NCI-H1092 treated with DMSO at 0.1 percent for 48 hours (cell line): ENCODE results near the gene GPX5.
"Not testable (repeated sequence)": the region's sequence is repeated elsewhere in the genome, so short reads cannot be mapped to it uniquely, and the experiment has no call there.

Experiments used
- DNase-seq: peaks from one replicate; lab custom pipeline; 2025; lab: John Stamatoyannopoulos, UW

Gene GPX5, protein sequence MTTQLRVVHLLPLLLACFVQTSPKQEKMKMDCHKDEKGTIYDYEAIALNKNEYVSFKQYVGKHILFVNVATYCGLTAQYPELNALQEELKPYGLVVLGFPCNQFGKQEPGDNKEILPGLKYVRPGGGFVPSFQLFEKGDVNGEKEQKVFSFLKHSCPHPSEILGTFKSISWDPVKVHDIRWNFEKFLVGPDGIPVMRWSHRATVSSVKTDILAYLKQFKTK

GRCh38 chr6:28525496-28526039 lies at the start of gene GPX5:
Gene GPX5, plus strand, starts transcription at chr6:28525881. Its CDS starts 133 bp downstream, at chr6:28526014.
- DNase-seq = no peak

DNA sequence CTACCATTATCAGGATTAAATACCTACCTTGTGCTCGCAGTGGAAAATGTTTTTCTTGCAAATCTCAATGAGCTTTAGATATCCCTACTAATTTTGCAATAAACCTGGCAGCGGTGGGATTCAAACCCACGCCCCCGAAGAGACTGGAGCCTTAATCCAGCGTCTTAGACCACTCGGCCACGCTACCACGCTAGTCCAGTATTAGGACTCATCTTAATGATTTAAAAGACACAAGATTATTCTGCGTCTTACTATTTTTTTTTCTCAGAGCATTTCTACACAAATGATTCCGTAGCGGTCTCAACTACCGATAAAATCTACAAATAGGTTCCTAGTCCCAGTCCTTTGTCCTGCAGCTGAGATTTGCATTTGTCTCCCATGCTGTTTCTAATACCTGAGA lies 47.2 kb upstream of the GPX5 start:
- no peak for DNase-seq

GRCh38 chr6:28480253-28480932 lies 45.3 kb upstream of the GPX5 start:
- no peak for DNase-seq

GRCh38 chr6:28485482-28485881 lies 40.2 kb upstream of the GPX5 start:
- no peak for DNase-seq

DNA sequence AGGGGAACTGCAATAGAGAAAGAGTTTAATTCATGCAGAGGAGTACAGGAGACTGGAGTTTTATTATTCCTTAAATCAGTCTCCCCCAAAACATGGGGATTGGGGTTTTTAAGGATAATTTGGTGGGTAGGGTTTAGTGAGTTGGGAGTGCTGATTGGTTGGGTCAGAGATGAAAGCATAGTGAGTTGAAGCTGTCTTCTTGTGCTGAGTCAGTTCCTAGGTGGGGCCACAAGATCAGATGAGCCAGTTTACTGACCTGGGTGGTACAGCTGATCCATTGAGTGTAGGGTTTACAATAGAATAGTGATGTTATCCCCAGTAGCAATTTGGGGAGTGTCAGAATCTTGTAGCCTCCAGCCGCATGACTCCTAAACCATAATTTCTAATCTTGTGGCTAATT lies 39.1 kb upstream of the GPX5 start:
- DNase-seq = no peak

GRCh38 chr6:28486988-28487742 lies 38.5 kb upstream of the GPX5 start:
- no peak for DNase-seq

DNA sequence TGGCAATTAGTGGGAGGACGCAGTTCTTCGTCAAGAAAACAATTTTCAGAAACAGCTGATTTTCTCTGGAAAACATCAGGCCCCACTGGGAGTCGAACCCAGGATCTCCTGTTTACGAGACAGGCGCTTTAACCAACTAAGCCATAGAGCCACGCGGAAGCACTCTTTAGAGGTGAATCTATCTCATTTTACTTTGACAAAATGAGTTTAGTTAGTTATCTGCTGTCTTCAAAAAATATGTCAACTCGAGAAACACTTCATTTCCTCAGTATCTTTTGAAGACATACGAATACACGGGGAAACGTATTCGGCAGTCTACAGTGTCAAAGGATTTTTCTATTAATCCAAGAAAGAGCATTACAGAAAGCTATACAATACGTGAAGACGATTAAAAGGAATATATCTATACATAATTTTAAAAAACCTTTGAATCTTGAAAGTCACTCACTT lies 36.7 kb upstream of the GPX5 start:
- DNase-seq = no peak

DNA sequence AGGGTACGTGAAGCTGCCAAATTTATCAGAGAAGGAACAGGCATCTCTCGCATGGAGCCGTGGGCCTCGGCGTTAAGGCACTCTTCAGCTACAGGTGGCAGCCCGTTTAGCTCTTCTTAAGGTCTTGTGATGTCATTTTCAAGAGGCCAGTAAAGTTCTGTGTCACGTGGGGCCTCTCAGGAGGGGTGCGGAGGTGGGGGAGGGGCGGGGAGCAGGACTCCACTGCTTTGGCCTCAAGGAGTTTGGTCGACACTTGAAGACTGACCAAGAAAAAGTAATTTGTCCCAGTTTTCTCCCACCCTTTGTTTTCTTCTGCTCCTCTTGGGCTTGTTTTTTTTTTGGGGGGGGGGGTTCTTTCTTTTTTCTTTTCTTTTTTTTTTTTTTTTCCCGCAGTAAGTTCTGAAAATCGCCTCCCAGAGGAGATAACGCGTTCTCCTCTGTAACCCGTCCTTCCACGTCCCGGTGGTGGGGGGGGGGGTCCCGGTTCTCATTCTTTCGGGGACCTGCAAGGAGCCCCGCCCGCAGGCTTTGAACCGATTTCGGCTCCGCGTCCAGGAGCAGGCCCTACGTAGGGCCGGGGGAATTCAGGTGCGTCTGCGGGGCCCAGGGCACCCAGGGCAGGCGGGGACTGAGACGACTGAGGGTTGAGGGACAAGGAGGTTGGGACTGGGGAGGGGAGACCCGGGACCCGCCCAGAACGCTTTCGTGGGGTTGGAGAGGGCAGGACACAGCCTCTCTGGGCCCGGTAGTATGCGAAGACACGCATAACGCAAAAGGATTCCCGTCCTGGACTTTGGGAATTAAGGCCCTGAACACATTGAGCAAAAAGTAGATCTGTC lies 36.1 kb upstream of the GPX5 start:
- no peak for DNase-seq

DNA sequence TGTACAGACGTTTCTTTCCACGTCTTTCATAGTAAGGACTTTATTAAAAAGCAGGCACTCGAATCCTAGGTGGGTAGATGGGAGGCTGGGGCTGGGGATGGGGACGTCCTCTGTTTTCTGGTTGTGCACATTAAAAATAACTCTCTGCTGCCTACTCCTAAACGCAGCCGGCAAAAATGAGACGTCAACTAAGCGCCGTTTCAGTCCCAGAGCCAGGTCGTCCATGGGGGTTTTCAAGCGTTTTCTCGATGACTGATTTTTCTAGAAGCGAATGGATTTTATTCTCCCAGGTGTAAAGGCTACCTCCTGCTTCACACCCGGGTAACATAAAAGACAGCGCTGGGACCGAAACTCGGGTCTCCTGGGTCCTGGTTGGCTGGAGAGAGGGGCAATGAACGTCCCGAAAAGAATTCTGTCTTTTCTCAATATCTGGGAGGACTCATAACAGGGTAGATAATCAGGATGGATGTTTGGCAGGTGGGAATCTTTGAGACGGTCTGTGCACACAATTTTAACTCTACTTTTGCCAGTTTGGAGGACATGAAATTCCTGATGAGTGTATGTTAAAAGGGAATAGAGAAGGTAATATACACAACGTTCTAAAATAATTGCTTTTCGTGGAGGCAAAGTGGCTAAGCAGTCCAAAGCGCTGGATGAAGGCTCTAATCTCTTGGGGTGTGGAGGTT lies 35.3 kb upstream of the GPX5 start:
- no peak for DNase-seq

DNA sequence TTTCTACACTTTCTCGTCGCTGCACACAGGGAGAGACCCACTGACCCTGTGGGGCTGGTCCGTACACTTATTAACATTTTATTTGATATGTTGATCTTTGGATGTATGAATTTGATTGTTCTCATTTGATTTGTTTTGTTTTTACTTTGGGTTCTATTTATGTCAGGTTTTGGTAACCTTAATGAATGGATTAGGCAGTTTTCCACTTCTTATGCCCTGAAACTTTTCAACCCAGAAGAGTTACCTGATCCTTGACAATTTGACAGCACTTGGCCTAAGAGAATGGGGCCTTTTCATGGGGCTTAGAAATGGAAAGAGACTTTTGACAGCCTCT lies 33.7 kb upstream of the GPX5 start:
- no peak for DNase-seq

GRCh38 chr6:28496099-28496779 lies 29.4 kb upstream of the GPX5 start:
- DNase-seq = peak; percentile 1

DNA sequence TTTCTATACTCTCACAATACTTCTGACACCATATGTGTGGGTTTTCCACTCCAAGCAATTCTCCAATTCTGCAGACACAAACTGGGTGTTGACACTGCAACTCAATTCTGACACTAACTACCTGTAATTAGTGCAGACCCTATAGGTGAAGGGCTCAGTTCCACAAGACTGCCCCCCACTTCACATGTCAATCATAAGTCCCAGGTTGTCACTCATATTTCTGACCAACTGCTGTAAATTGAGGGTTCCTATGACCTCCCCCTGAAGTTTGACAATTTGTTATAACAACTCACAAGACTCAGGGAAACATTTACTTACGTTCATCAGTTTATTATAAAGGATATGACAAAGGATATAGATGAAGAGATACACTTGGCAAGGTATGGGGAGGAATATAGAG lies 28.4 kb upstream of the GPX5 start:
- DNase-seq = no peak

GRCh38 chr6:28497893-28498292 lies 27.8 kb upstream of the GPX5 start:
- DNase-seq = no peak

DNA sequence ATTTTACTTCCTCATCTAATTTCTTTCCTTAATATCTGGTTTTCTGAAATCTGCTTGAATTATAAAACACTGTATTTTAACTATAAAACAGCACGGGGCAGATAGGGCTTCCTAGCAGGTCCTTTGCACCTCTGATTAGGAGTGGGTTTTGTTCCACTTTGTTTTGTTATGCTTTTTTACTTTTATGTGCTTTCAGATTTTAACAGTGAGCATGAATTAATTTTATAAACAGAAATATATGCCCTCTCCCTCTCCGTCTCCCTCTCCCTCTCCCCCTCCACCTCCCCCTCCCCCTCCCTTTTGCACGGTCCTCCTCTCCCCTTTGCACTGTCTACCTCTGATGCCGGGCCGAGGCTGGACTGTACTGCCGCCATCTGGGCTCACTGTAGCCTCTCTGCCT lies 24.4 kb upstream of the GPX5 start:
- no peak for DNase-seq

DNA sequence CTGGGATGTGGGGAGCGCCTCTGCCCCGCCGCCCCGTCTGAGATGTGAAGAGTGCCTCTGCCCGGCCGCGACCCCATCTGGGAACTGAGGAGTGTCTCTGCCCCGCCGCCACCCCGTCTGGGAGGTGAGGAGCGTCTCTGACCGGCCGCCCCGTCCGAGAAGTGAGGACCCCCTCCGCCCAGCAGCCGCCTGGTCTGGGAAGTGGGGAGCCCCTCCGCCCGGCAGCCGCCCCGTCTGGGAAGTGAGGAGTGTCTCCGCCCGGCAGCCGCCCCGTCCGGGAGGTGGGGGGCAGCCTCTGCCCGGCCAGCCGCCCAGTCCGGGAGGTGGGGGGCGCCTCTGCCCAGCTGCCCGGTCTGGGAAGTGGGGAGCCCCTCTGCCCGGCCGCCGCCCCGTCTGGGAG lies 23.5 kb upstream of the GPX5 start:
- not testable (repeated sequence) for DNase-seq

DNA sequence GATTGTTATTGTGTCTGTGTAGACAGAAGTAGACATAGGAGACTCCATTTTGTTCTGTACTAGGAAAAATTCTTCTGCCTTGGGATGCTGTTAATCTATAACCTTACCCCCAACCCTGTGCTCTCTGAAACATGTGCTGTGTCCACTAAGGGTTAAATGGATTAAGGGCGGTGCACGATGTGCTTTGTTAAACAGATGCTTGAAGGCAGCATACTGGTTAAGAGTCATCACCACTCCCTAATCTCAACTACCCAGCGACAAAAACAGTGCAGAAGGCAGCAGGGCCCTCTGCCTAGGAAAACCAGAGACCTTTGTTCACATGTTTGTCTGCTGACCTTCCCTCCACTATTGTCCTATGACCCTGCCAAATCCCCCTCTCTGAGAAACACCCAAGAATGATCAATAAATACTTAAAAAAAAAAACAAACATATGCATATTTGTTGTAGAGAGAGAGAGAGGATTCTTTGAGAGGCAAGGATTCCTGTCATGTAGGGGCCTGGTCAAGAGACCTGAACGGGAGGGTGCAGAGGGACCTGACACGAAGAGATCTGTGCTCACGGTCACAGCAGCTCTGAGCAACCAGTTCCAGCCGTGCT lies 22.9 kb upstream of the GPX5 start:
- DNase-seq = not testable (repeated sequence)

DNA sequence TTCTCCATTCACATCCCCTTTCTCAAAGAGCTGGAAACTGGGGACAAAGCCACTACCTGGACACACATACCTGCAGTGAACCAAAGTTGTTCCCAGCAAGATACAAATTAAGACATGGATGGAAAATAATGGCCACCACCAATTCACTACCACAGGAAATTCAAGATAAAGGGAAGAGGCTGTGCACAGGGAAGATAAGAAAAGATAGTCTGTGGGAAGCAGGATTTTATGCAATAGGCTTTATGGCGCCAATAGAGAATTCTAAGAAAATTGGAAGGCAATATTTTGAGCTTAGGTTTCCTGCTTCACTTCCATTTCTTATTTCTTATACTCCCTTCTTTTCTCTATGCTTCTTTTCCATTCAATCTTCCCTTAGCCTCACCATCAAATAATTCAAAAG lies 19.9 kb upstream of the GPX5 start:
- no peak for DNase-seq

DNA sequence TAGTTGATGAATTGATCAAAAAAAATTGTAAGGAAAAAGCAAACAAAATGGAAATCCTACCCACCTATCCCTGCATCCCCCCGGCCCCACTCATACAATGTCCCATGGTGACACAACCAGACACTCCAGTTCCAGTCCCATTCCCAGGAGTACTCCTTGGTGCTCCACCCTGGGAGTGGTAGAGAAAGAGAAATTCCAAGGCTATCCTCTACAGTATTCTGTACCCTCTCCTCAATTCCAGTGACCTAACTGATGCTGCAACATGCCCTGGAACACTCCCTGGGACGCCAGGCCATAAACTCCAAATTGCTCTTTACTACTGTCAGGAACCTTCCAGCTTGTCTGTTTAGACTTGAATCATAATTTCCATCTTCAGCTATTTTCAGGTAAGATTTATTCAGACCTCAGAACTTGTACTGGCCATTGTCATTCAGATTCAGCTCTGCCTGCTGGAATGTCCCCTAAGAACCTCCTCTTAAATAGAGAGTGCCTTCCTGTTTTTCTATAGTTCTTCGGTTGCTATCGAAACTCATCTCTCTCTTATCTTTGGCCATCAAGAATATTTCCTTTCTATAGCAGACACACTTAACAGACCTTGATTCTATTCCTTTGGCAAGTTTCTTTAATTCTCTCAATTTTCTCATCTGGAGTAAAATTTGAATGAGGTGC lies 18.7 kb upstream of the GPX5 start:
- no peak for DNase-seq

DNA sequence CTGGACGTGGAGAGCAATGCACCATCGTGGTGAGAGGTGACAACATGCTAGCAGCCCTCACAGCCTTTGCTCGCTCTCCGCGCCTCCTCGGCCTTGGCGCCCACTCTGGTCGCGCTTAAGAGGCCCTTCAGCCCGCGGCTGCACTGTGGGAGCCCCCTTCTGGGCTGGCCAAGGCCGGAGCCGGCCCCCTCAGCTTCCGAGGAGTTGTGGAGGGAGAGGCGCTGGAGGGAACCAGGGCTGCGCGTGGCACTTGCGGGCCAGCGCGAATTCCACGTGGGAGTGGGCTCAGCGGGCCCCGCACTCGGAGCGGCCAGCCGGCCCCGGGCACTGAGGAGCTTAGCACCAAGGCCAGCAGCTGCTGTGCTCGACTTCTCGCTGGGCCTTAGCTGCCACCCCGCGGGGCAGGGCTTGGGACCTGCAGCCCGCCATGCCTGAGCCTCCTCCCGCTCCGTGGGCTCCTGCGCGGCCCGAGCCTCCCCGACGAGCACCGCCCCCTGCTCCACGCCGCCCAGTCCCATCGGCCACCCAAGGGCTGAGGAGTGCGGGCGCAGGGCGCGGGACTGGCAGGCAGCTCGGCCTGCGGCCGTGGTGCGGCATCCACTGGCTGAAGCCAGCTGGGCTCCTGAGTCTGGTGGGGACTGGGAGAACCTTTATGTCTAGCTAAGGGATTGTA lies 13.9 kb upstream of the GPX5 start:
- no peak for DNase-seq
